Stimulated activated CD4-positive, alpha-beta T cell treated with anti-CD3 and anti-CD28 coated beads, Interleukin-2, amount 100 ng/mL, for 4 hours (primary cell): ENCODE results near the gene NEUROD1.

ENCODE experiments used
- DNase-seq: peaks from one replicate; pipeline ENCODE4 v3.0.0-alpha.2; 2020; ENCODE audit warnings: low read depth

Gene NEUROD1

DNA sequence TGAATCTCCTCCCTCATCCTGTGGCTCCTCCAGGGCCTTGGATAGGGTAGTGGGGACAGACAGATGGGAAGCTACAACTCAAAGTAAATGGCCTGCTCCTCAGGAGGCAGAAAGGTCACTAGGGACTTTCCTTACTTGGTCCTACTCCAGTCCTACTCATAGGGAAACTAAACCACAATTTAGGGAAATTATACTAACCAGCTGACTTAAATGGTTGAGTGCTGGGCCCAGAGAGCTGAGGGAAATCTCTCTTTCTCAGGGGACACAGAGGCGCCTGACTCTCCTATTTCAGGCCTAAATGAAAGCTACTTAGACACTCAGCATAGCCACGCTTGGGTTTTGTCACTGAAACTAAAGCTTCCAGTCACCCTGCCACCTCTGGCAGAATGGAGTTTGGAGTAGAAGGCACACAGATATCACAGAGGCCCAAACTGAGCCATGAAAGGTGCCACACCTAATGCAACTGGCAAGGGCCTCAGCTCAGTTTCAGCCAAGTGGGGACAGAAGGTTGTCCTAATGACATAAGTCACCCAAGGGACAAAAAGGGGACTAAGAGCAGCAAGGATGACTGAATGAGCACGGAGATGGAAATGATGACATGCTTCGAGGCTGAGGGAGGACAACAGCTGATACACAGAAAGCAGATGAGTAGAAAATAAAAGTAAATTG lies 47.5 kb downstream of the NEUROD1 start:
- DNase-seq: no peak

DNA sequence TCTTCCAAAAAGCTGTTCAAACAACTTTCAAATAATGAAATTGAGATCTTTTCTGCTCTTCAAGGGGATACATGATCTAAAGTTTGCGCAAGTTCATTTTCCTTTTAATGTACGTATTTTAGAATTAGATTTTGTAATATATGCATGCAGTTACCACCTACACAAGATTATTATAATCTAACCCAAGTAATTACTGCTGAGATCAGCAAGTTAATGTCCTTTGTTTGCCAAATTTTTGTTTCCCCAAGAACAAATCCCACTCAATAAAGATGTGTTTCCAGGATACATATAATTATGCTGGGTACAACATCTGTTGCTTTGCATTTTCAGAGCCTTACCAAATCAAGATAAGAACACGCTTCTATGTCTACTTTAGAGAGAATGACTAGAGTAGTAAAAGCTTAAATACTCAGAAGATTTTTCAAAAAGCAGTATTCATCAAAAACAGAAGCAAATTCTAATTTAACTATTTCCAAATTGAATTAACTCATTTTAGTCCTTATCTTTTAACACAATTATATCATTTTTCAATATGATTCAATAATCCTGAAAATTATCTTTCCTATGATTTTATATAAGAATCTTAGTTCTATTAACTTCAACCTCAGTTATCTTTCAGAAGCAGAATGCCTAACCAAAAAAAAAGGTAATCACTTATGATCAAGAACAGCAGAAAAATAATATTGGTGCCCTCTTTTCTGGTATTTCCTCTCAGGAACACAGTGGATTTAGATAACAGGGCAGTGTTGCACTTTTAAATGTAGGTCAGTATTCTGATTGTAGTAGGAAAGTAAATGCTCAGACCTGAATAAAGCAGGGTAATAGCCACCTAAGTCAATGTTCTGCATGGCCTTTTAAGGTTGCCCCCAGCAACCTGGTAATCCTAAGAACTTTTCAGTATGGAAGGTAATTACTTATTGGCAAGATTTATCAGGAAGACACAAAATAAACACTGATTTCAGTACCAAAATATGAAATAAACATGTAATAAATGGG lies 51.4 kb downstream of the NEUROD1 start:
- no peak for DNase-seq

DNA sequence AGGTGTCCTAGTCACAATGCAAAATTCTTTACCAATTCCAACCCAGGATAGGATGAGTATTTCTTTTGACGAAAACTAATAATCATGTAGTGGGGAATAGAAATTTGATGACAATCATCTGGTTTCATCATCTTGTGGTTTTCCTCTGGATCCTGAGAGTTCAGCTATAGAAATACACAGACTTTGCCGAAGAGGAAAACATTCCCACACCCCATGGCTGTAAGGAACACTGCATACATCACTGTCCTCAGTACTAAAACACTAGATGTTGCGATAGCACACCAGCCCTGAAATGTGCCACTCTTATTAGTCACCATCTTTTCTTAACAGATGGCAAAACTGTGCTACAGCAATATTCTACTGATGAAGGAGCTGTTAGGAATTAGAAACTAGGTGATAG lies 52.8 kb downstream of the NEUROD1 start:
- DNase-seq: no peak

DNA sequence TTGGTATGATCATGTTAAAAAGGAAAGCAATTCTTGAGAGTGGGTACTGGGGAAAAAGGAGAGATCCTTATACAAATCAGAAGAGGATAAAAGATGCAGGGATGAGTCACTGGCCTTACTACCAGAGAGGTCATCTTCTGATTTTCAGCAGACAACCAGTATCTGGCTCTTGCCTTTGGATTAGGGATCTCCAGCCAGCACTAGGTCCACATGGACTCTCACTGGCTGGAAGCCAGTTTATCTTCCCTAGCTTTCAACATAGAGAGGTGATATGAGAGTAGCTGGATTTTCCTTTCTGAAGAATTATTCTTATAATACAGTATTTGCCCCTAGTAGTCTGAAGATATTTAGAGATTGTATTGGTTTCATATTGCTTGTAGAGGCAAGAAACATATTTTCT lies 53.6 kb downstream of the NEUROD1 start:
- DNase-seq: no peak
